ENCODE measurements around the gene OSBPL6.
A peak's percentile ranks its signal among the peaks of the same experiment; 100 is the strongest.
"Not testable (repeated sequence)": the region's sequence is repeated elsewhere in the genome, so short reads cannot be mapped to it uniquely, and the experiment has no call there.

OSBPL6 gene

GRCh38 chr2:178365116-178365515, 170.8 kb downstream of the OSBPL6 start:
- no peak for DNase-seq

DNA sequence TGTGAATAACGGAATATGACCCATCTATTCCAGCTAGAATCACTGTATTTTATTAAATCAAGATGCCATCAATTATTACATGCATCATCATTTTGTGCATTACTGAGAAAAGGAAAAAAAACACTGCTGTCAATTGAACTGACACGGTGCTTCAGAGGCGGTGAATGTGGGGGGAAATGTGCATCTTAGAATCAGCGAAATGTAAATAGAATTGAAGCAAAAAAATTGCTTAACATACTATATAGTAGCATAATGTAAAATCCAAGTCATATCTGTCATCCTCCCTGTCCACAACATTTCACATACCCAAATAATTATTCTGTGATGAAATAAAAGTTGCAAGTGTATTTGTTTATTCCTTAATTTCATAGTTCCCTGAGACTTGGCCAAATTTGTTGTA, 172.1 kb downstream of the OSBPL6 start:
- DNase-seq = no peak

DNA sequence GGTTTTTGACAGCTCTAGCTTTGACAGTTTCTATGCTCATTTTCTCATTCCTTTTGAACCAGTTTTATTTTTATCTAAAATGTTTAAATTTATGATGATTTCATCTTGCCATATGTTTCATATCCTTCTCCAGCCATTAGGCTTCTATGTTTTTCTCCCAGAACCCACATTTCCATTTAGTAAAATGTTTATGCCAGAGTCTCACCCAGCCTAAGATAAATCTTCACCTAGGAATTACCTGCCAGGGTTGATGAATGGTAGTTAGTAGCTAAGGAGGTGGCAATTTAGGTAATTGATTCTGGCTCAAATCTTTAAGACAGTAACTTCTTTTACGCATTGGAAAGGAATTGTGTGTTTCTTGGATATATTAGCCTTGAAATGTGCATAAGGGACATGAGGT, 173.0 kb downstream of the OSBPL6 start:
- no peak for DNase-seq

GRCh38 chr2:178374865-178375264, 180.6 kb downstream of the OSBPL6 start:
- no peak for DNase-seq

- DNase-seq = no peak
Measured at GRCh38 chr2:178377046-178377445, 182.7 kb downstream of the OSBPL6 start.

DNA sequence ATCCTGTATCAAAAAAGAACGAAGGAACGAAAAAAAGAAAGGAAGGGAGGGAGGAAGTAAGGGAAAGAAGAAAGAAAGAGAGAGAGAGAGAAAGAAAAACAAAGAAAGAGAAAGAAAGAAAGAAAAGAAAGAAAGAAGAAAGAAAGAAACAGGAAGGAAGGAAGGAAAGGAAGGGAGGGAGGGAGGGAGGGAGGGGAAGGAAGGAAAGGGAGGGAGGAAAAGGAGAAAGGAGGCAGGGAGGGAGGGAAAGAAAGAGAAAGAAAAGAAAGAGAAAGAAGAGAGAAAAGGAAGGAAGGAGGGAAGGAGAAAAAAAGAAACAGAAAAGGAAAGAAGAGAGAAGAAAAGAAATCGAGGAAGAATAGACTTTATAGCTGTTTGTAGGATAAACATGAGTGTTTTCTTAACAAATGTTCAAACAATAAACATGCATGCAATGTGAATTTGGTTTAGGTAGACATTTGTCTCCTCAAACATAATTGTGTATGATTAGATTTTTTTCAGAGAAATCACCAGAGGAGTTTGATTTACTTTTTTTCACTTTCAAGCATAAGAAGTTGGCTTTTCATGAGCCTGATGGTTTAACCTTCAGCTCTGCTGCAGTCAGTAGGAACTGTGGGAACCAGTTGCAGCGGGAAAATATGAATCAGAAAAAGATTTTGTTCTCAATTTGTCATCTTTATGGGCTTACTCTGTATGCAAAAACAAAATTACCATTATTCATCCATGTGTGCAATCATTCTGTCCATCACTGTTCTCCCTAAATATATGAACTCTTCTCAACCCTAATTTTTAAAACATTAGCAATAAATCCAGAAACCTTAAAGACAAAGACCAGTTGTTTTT, 185.1 kb downstream of the OSBPL6 start:
- no peak for DNase-seq

DNA sequence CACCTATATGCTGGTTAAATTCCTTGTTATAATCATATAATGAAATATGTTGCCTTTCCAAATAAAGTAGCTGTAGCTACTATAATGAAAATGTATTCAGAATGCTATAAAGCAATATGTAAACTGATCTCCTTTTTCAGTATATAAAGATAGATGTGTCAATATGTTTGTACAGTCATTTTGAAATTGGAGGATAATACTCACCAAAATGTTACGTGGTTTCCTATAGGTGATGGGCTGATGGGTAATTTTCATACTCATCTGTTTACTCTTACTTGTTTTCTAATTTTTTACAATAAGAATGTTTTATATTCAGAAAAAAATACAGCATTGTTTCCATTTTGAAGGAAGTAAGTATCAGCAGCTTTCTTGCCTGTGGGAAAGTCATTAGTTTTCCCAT, 186.5 kb downstream of the OSBPL6 start:
- no peak for DNase-seq

DNA sequence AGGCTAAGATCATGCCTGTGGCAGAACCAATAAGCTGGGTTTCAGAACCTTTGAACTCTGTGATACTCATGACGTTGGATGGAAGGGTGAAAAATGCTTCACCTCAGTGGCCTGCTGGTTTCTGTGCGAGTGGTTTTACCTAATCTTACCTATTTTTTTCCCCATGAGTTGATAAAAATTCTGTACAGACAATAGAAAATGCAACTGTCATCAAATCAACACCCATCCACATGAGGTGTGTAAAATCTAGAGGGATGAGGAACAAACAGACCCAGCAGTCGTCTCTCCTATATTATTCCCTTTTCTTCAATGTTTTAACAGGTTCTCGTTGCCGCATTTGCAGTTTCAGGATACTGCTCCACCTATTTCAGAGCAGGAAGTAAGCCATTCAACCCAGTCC, 189.4 kb downstream of the OSBPL6 start:
- DNase-seq = no peak

- DNase-seq = no peak
Measured at GRCh38 chr2:178385595-178386148, 191.4 kb downstream of the OSBPL6 start.

- no peak for DNase-seq
Measured at GRCh38 chr2:178386986-178387597, 192.8 kb downstream of the OSBPL6 start.

DNA sequence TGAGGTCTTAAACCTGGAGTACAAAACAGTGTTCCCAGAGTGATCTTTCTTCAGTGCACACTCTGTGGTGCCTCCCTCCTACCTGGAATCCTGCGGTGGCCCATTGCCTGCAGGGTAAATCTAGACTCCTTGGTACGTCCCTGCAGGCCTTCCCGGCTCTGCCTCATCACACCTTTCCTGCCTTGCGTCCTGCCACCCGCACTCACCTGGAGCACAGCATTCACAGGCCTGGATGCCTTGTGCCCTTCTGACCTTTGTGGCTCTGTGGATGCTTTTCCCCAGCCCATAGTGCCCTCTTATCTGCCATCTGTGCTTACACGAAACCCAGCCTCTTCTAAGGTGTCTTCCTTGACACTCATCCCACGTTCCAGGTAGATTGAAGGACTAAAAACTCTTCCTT, 194.0 kb downstream of the OSBPL6 start:
- DNase-seq = no peak

GRCh38 chr2:178391701-178392100, 197.4 kb downstream of the OSBPL6 start:
- no peak for DNase-seq

DNA sequence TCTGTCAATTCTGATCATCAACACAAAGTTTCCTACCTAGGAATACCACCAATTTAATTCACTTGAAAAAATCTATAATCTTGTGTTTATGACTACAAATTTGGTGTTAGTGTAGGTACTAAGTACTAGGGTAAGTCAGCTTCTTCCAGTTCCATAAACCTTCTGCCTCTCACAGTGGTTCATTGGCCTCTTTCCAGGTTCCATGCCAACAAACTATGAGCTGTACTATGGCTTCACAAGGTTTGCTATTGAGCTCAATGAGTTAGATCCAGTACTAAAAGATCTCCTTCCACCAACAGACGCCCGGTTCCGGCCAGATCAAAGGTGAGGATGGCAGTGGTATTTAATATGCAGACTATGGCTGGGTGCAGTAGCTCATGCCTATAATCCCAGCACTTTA, 197.9 kb downstream of the OSBPL6 start:
- DNase-seq = no peak

GRCh38 chr2:178394859-178395258, 200.5 kb downstream of the OSBPL6 start:
- DNase-seq = no peak

DNA sequence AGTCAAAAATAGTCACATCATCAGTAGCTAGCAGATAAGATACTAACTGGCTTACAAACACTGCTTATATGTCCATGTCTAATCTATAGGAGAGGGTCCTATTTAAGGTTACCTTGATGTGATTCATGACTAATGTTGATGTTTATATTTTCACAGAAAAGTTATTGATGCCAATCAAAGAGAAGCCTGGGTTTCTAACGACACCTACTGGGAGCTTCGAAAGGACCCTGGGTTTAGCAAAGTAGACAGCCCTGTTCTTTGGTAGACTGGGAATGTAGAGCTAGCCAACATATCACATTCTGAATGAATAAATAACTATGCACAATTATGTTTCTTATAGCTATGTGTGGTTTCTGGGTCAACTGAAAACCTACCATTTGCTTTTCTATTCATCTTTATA, 201.0 kb downstream of the OSBPL6 start:
- DNase-seq = no peak

DNA sequence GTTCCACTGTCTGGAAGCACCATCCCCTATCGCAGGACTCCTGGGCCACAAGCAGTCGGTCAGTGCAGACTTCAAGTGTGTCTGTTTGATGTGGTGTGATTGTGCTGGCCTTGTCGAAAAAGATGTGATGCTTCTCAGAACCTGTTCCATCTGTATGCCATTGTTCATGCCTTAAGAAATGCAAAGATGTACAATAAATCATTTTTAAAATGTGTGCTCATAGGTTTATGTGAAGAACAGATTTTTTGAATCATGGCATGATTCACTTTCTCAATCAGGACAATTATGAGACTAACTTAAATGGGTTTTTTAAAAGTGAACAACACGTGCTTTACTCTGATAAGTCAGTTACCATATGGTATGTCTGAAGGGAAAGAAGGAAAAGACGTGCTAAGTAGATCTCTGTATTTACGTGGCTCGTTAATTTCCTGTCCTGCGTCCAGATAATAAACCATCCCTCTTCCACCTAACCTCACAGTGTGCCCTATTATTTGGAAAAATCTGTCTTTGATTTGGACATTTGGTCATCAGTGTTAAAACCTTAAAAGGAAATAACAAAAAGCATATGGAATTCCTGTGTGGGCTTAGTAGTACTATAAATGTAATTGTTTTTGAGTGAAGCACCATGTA, 201.7 kb downstream of the OSBPL6 start:
- DNase-seq = no peak

DNA sequence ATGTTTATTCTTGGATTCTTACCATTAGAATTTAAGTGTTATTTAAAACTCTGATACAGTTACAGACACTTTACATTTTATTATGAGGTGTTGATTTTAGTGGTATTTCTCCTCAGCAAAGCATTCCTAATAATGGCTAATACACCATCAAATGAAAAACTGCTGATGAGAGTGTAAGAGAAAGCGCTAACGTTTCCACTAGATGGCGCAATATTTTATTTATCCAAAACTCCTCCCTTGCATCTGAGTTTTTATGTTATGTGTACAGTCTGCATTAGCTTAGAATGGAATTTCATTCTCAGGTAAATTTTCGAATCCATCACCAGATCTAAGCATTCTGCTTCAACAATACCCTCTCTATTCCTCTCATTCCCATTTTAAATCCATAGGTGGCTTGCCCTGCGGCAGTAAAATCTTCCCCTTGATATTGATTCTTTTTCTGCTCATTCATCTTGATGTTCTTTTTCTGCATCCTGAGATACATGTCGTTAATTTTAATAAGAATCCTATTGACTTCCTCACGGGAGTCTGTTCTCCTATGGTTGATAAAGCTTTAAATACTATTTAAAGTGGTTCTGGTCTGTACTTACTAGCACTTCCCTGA, 202.8 kb downstream of the OSBPL6 start:
- DNase-seq = peak; percentile 5

DNA sequence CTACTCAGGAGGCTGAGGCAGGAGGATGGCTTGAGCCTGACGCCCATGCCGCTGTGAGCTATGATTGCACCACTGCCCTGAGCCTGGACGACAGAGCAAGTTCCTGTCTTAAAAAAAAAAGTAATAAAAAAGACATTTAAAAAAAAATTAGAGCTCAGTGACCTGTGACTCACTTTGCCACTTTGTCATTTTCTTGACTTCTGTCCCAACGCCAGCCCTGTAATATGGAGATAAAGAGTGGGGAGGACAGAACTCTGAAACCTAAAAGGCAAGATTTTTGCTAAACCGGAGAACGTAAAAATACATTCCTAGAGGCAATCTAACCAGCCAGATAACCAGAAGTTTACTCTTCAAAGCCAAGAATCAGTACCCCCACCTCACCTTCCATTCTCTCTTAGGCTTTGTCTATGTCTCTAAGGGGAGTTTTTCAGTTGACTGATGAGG, 207.7 kb downstream of the OSBPL6 start:
- DNase-seq = no peak

DNA sequence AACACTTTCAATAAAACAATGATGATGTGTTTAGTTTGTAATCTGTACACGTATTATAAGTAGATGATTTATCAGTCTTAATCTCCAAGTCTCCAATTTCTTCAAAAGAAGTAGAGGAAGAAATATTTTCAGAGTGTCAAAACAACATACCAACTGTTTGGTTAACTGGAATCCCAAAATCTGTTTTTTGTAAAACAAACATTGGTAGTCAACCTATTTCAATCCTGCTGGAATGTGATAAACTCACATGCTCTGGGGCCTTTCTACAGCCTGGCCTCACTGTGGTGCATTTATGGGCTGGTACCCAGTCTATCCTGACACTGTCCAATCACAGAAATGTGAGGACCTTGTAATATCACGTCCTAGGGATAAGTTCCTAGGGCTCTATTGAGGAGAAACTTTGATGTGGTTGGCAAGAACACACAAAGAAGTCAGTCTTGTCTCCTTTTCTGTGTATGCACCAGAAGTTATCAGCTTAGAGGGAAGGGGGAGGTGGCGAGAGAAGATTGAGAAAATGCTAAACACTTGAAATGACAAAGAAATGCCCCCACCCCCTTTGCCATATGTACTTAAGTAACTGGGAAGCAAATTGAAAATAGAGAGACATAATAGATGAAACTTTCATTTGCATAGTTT, 209.5 kb downstream of the OSBPL6 start:
- no peak for DNase-seq

DNA sequence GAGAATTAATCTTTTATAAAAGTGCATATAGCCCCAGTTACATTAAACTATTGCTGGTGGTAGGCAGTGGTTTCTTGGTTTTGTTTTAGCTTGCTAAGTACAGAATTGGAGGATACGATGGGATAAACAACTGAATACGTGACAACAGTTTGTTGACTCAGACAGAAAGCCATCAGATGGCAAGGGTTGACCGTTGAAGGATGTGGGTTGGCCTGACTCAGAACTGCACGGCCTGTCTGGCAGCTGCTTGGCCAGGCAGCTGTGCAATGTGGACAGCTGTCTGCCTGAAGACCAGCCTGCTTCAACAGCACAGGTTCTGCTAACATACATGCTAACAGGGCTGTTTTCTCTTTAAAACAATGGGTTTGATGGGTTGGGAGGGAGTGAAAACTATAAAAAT, 210.1 kb downstream of the OSBPL6 start:
- DNase-seq = no peak

- no peak for DNase-seq
Measured at GRCh38 chr2:178409261-178409660, 214.9 kb downstream of the OSBPL6 start.

DNA sequence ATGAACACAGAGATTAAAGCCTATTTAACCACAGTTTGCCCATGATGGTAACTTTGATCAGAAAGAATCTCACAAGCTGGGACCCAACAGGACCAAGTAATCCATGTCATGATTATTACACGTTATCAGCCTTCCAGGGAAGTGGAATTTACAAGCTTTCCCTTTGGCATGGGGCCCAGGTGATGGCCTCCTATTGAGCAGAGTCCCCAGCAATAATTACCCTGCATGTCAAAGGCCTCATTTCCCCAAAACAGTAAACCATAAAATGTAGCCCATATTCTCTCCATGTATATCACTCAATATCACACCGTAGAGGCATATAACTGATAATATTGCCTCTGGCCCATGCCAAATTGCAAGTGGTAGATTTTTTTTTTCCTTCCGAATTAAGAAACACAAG, 217.7 kb downstream of the OSBPL6 start:
- no peak for DNase-seq

DNA sequence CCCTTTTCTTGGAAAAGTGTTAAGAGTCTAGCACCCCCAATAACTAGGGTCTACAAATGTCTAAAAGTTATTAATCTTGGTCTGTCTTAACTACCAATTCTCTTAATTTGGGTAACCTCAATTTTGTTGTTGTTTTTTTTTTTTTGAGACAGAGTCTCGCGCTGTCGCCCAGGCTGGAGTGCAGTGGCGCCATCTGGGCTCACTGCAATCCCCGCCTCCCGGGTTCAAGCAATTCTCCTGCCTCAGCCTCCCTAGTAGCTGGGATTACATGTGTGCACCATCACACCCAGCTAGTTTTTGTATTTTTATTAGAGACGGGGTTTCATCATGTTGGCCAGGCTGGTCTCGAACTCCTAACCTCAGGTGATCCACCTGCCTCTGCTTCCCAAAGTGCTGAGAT, 218.1 kb downstream of the OSBPL6 start:
- not testable (repeated sequence) for DNase-seq
